Stimulated activated CD4-positive, alpha-beta T cell treated with anti-CD3 and anti-CD28 coated beads, TNF-alpha, amount 100 ng/mL, for 24 hours (primary cell): ENCODE measurements around the gene PDCD6IP.
"Not testable (repeated sequence)": the region's sequence is repeated elsewhere in the genome, so short reads cannot be mapped to it uniquely, and the experiment has no call there.

ENCODE experiments used
- DNase-seq, 3 experiments: peaks; one replicate each; pipeline ENCODE4 v3.0.0-alpha.2; 2020; ENCODE audit warnings: low read depth in 3 of 3

Gene PDCD6IP

DNA sequence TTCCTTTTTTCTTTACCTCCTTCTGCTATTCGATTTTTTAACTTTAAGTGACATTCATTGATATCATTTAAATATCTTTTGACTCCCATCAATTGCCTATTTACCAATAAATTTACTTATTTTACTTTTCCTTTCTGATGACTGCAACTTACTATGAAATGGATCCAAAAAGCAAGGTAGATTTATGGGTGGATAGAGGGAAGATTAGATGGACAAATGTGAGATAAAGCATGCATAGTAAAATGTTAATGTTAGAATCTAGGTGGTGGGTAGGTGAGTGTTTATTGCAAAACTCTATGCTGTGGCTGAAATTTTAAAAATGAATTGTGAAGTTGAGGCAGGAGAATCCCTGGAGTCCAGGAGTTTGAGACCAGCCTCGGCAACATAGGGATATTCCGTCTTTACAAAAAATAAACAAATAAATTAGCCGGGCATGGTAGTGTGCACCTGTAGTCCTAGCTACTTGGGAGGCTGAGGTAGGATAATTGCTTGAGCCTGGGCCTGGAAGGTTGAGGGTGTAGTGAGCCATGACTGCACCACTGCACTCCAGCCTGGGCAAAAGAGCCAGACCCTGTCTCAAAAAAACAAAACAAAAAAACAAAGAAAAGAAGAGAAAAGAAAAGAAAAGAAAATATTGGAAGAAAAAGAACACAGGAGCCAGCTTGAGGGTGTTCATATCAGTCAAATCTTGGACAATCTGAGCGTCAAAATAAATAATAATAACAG, 6.1 kb upstream of the PDCD6IP start:
- no peak for DNase-seq

GRCh38 chr3:33795131-33795530, 3.3 kb upstream of the PDCD6IP start:
- DNase-seq = no peak

DNA sequence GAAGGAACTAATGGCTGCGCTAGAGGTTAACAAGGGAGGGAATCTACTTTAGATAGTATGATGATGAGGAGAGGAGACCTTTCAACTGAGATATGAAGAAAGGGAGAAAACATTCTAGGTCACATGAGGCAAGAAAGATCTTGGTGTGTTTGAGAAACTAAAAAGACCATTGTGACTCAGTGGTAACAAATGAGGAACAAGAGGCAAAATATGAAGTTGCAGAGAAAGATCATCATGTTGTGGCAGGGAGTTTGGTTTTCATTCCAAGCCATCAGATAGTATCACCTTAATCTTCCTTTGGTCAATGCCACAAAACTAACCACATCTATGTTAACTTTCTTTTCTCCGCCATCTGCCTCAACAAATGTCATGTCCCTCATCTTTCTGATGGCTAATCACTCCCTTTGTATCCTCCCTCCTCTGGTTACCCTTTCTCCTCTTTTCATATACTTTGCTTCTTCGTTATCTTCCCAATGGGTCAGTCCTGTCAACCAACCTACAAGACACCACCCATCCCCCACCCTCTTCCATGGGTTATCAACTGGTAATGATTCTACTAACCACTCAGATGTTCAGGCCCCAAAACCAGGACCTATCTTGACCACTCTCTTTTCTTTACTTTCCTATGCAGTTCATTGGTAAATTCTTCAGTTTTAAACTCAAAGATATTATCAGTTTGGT, 2.4 kb upstream of the PDCD6IP start:
- no peak for DNase-seq

GRCh38 chr3:33798113-33798417, 365 bp upstream of the PDCD6IP start:
- no peak for DNase-seq

DNA sequence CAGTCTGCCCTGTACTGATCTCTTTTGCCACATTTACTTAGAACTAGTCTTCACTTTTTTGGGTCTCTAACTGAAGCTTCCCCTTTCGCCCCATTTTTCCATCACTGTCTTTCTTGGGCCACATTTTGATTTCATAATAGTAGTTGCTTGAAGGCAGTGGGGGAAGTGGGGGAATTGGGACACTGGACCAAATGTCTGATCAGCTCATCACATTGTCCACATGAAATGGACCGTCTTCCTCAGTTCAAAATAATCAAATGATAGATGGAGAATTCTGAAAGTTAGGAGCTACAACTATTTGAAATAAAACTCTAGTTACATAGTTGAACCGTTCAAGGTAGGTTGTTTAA, 747 bp downstream of the PDCD6IP start:
- no peak for DNase-seq

DNA sequence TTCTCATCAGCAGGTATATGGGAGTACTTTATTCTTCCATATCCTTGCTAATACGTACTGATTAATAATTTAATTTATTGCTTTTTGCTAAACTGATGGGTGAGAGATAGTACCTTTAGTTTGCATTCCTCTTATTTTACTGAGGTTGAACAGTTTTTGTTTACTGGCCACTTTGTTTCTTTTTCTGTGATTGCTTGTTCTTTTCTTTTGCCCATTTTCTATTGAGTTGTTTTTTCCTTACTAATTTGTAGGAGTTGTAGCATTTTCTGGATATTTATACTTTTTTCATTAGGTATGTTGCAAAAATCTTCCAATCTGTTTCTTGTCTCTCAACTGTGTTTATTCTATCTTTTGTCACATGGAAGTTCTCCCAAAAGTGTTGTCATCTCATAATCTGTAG, 4.8 kb downstream of the PDCD6IP start:
- DNase-seq = no peak

GRCh38 chr3:33803894-33804526, 5.6 kb downstream of the PDCD6IP start:
- no peak for DNase-seq

- DNase-seq = no peak
Measured at GRCh38 chr3:33807191-33807590, 8.8 kb downstream of the PDCD6IP start.

DNA sequence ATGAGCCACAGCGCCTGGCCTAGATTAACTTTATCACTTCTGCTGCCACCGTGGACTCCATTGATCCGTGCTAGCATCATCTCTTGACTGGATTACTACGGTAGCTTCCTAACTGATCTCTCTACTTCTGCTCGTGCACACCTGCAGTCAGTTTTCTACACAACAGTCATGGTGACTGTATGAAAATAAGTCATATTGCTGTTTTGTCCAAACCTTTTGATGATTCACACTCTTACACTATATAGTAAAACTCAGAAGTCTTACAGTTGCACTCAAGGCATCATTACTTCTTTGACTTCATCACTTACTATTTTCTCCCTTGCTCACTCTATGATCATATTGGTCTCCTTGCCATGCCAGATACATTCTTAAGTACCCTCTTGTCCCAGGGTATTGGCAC, 10.1 kb downstream of the PDCD6IP start:
- no peak for DNase-seq

GRCh38 chr3:33810545-33810944, 12.1 kb downstream of the PDCD6IP start:
- no peak for DNase-seq

DNA sequence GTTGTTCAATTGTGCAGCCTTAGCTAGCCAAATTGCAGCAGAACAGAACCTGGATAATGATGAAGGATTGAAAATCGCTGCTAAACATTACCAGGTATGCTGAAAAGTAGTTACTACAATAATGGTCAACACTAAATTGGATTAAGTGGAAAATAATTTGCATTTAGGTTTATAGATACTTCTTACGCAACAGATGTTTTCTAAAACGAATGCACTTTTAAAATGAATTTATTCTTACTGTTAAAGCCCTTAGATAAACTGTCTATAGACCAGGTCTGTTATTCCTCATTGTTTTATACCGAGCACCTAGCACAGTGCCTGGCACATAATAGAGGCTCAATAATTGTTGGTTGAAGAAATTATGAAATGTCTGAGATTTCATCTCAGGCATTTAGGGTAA, 23.6 kb downstream of the PDCD6IP start:
- DNase-seq = no peak

DNA sequence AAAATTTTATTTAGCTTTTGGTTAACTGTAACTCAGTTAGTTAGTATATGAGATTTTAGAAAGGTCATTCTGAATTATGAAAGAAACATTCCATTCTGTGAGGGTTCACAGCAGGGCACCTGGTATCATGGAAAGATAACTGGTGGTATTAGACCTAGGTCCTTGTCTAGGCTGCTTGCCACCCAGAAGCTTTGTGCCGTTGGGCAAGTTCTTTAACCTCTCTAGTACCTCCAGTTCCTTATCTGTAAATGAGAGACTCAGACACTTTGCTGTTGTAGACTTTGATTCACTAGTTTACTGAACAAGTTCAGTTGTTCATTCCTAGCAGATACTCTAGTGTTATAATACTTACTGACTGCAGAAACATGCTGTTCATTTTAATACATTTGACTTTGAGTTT, 25.4 kb downstream of the PDCD6IP start:
- no peak for DNase-seq

DNA sequence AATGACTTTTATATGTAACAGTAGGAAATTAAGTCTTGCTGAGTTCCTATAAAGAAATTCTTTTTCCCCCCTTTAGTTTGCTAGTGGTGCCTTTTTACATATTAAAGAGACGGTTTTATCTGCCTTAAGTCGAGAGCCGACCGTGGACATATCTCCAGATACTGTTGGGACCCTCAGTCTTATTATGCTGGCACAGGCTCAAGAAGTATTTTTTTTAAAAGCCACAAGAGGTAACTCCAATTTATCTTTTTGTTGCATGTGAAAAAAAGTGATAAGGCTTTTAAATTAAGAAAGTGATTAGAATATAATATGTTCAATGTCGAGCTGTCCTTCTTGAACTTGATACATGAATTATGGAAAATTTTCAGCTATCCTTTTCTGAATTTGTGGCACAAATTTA, 26.7 kb downstream of the PDCD6IP start:
- no peak for DNase-seq

- no peak for DNase-seq
Measured at GRCh38 chr3:33826206-33826605, 27.8 kb downstream of the PDCD6IP start.

- no peak for DNase-seq
Measured at GRCh38 chr3:33826688-33827087, 28.3 kb downstream of the PDCD6IP start.

- no peak for DNase-seq
Measured at GRCh38 chr3:33829720-33830119, 31.3 kb downstream of the PDCD6IP start.

GRCh38 chr3:33831053-33831452, 32.6 kb downstream of the PDCD6IP start:
- no peak for DNase-seq

- DNase-seq = no peak
Measured at GRCh38 chr3:33833408-33834095, 35.1 kb downstream of the PDCD6IP start.

- DNase-seq = no peak
Measured at GRCh38 chr3:33834096-33834453, 35.6 kb downstream of the PDCD6IP start.

GRCh38 chr3:33837182-33837581, 38.8 kb downstream of the PDCD6IP start:
- not testable (repeated sequence) for DNase-seq

GRCh38 chr3:33839283-33839682, 40.9 kb downstream of the PDCD6IP start:
- DNase-seq = no peak

GRCh38 chr3:33840179-33840578, 41.7 kb downstream of the PDCD6IP start:
- DNase-seq = no peak
